ENCODE measurements around the gene KRTAP5-7. TPM values are rescaled to one million over a fixed set of nuclear protein-coding genes. Genes with fewer than 3 reads are reported as not detected.
A peak's percentile ranks its signal among the peaks of the same experiment; 100 is the strongest.

Gene KRTAP5-7
- total RNA-seq, 3 donors from 2014 or later (not counting 1 experiment from before 2014, with no cell fraction given), result 0.19 to 0.25 TPM; not detected in 1

- no peaks in the 10 kb centered on the region for H3K9me3 Mint-ChIP-seq
- Histone ChIP-seq H3K36me3 (ENCODE audit: control insufficient read depth, insufficient read depth, low read length) (peaks cover 77% of the 10 kb centered on the region), H3K9me3 (ENCODE audit: control insufficient read depth, insufficient read depth, low read length) (no peaks in the 10 kb centered on the region), H3K27ac (ENCODE audit: low read length) (no peak overlapping the region), H3K4me1 (ENCODE audit: control insufficient read depth, insufficient read depth, low read length) (no peaks in the 10 kb centered on the region), H3K27me3 (ENCODE audit: control insufficient read depth, insufficient read depth, low read length) (no peaks in the 10 kb centered on the region), H3K4me3 (ENCODE audit: low read length) (no peak overlapping the region)
- intact Hi-C loops (cut with micrococcal nuclease), result no loop called here
- no peak overlapping the region for H3K4me3 Mint-ChIP-seq
- peaks cover 0 to 14% of the 10 kb centered on the region in 2 donors for H3K4me1 Mint-ChIP-seq
- peaks cover 18% of the 10 kb centered on the region for H3K36me3 Mint-ChIP-seq
- peak overlapping the region in 1 of 2 donors; percentile 23 for H3K27ac Mint-ChIP-seq
- DNase-seq (no peak), ATAC-seq (no peak)
- no peak for TF ChIP-seq CTCF (IDR thresholded peaks at IDR 0.05)
- 100% methylated on average over 1 of the region's 1 CpG for WGBS (ENCODE audit: insufficient coverage)
- H3K27me3 Mint-ChIP-seq (ENCODE audit: low read depth in 2 of 2), result no peaks in the 10 kb centered on the region
Observed at GRCh38 chr11:71486320-71486719, 40.7 kb upstream of the KRTAP5-7 start.

- Mint-ChIP-seq H3K27ac (peak overlapping the region in 1 of 2 donors; percentile 66), H3K27me3 (ENCODE audit: low read depth in 2 of 2) (no peaks in the 10 kb centered on the region), H3K4me3 (no peak overlapping the region), H3K9me3 (no peaks in the 10 kb centered on the region), H3K36me3 (peaks cover 12% of the 10 kb centered on the region), H3K4me1 (peaks cover 0 to 14% of the 10 kb centered on the region in 2 donors)
- WGBS (ENCODE audit: insufficient coverage), result 90% methylated on average over 6 of the region's 6 CpGs
- DNase-seq (no peak), ATAC-seq (no peak)
- no peaks in the 10 kb centered on the region for H3K4me1 ChIP-seq (ENCODE audit: control insufficient read depth, insufficient read depth, low read length)
- intact Hi-C loops (cut with micrococcal nuclease), result no loop called here
- peaks cover 68% of the 10 kb centered on the region for H3K36me3 ChIP-seq (ENCODE audit: control insufficient read depth, insufficient read depth, low read length)
- no peak overlapping the region for H3K4me3 ChIP-seq (ENCODE audit: low read length)
- no peak for TF ChIP-seq CTCF (IDR thresholded peaks at IDR 0.05)
- H3K27me3 ChIP-seq (ENCODE audit: control insufficient read depth, insufficient read depth, low read length), result no peaks in the 10 kb centered on the region
- H3K27ac ChIP-seq (ENCODE audit: low read length), result no peak overlapping the region
- H3K9me3 ChIP-seq (ENCODE audit: control insufficient read depth, insufficient read depth, low read length), result no peaks in the 10 kb centered on the region
Observed at GRCh38 chr11:71488681-71489270, 38.3 kb upstream of the KRTAP5-7 start.

- H3K36me3 ChIP-seq (ENCODE audit: control insufficient read depth, insufficient read depth, low read length), result peaks cover 61% of the 10 kb centered on the region
- DNase-seq (peak; percentile 10 to 13), ATAC-seq (no peak)
- no peak overlapping the region for H3K27ac ChIP-seq (ENCODE audit: low read length)
- TF ChIP-seq CTCF (IDR thresholded peaks at IDR 0.05), result no peak
- no peak overlapping the region for H3K4me3 ChIP-seq (ENCODE audit: low read length)
- Mint-ChIP-seq H3K4me1 (peaks cover 0 to 11% of the 10 kb centered on the region in 2 donors), H3K4me3 (no peak overlapping the region), H3K36me3 (peaks cover 10% of the 10 kb centered on the region), H3K27me3 (ENCODE audit: low read depth in 2 of 2) (no peaks in the 10 kb centered on the region), H3K9me3 (no peaks in the 10 kb centered on the region), H3K27ac (peak overlapping the region in 1 of 2 donors; percentile 66)
- WGBS (ENCODE audit: insufficient coverage), result 76% methylated on average over 15 of the region's 15 CpGs
- H3K9me3 ChIP-seq (ENCODE audit: control insufficient read depth, insufficient read depth, low read length), result no peaks in the 10 kb centered on the region
- H3K27me3 ChIP-seq (ENCODE audit: control insufficient read depth, insufficient read depth, low read length), result no peaks in the 10 kb centered on the region
- H3K4me1 ChIP-seq (ENCODE audit: control insufficient read depth, insufficient read depth, low read length), result no peaks in the 10 kb centered on the region
- intact Hi-C loops (cut with micrococcal nuclease), result no loop called here
Observed at GRCh38 chr11:71489311-71490043, 37.6 kb upstream of the KRTAP5-7 start.

Data from natural killer cell (primary cell).